Skeletal muscle satellite cell (primary cell): ENCODE results near the gene COX7A2L.
"Not testable (repeated sequence)": the region's sequence is repeated elsewhere in the genome, so short reads cannot be mapped to it uniquely, and the experiment has no call there.

ENCODE experiments used
- H3K27me3 ChIP-seq: 2 replicates; pipeline ENCODE4 v1.7.0; 2013; ENCODE audit warnings: low read length; ENCODE audit not compliant: control insufficient read depth, insufficient read depth
- H3K36me3 ChIP-seq: 2 replicates; pipeline ENCODE4 v1.7.0; 2013; ENCODE audit warnings: mild to moderate bottlenecking, control low read depth, low read length; ENCODE audit not compliant: insufficient read depth
- H3K4me1 ChIP-seq: 2 replicates; pipeline ENCODE4 v1.7.0; 2013; ENCODE audit warnings: low read length; ENCODE audit not compliant: control insufficient read depth, insufficient read depth
- H3K4me2 ChIP-seq: 2 replicates; pipeline ENCODE4 v1.7.0; 2013; ENCODE audit warnings: mild to moderate bottlenecking, low read length
- H3K4me3 ChIP-seq: 2 replicates; pipeline ENCODE4 v1.7.0; 2013; ENCODE audit warnings: low read length
- H3K9ac ChIP-seq: 2 replicates; pipeline ENCODE4 v1.7.0; 2013; ENCODE audit warnings: mild to moderate bottlenecking, low read depth, low read length, moderate library complexity
- H3K9me3 ChIP-seq: replicated peaks from 2 replicates; pipeline ENCODE4 v1.7.0; 2013; ENCODE audit warnings: mild to moderate bottlenecking, control low read depth, low read length

The COX7A2L gene

GRCh38 chr2:42337356-42337820 is 23.6 kb downstream of the COX7A2L start:
- H3K9me3 ChIP-seq: no peaks in the 10 kb centered on the region
- no peak overlapping the region for H3K4me3 ChIP-seq
- H3K4me1 ChIP-seq: peaks cover 13% of the 10 kb centered on the region
- no peaks in the 10 kb centered on the region for H3K27me3 ChIP-seq
- peaks cover 41% of the 10 kb centered on the region for H3K36me3 ChIP-seq
- no peak overlapping the region for H3K9ac ChIP-seq
- no peak overlapping the region for H3K4me2 ChIP-seq

GRCh38 chr2:42336361-42336965 is 24.6 kb downstream of the COX7A2L start:
- no peak overlapping the region for H3K9ac ChIP-seq
- H3K4me2 ChIP-seq: no peak overlapping the region
- H3K9me3 ChIP-seq: no peaks in the 10 kb centered on the region
- peaks cover 48% of the 10 kb centered on the region for H3K36me3 ChIP-seq
- peaks cover 4% of the 10 kb centered on the region for H3K4me1 ChIP-seq
- H3K4me3 ChIP-seq: no peak overlapping the region
- H3K27me3 ChIP-seq: no peaks in the 10 kb centered on the region

- H3K4me3 ChIP-seq: no peak overlapping the region
- H3K9me3 ChIP-seq: no peaks in the 10 kb centered on the region
- H3K4me2 ChIP-seq: no peak overlapping the region
- H3K36me3 ChIP-seq: peaks cover 51% of the 10 kb centered on the region
- H3K27me3 ChIP-seq: no peaks in the 10 kb centered on the region
- no peak overlapping the region for H3K9ac ChIP-seq
- H3K4me1 ChIP-seq: no peaks in the 10 kb centered on the region
Observed at GRCh38 chr2:42335514-42336104, 25.4 kb downstream of the COX7A2L start.

DNA sequence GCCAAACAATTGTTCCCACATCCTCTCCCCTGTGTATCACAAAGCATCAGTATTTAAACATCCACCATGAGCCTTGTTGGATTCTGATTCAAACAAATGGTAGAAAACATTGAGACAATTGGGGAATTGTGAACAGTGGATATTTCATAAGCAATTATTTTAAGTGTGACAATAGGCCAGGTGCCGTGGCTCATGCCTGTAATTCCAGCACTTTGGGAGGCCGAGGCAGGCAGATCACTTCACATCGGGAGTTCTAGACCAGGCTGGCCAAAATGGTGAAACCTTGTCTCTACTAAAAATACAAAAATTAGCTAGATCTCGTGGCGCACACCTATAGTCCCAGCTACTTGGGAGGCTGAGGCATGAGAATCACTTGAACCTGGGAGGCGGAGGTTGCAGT is 26.2 kb downstream of the COX7A2L start:
- H3K4me3 ChIP-seq, H3K4me1 ChIP-seq, H3K4me2 ChIP-seq, H3K9me3 ChIP-seq, H3K9ac ChIP-seq, H3K27me3 ChIP-seq: not testable (repeated sequence)
- H3K36me3 ChIP-seq: peaks cover 52% of the 10 kb centered on the region

DNA sequence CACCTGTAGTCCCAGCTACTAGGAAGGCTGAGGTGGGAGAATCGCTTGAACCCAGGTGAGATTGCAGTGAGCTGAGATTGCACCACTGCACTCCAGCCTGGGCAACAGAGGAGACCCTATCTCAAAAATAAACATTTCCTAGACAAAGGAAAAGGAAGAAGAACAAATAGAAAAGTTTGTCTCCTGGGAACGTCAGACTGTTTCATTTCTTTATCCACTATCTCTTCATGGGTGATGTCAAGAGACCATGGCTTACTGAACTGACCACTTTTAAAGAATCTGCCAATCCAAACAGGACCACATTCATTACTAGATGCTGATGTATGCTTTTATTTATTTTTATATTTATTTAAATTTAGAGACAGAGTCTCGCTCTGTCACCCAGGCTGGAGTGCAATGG is 26.8 kb downstream of the COX7A2L start:
- no peaks in the 10 kb centered on the region for H3K27me3 ChIP-seq
- no peak overlapping the region for H3K4me3 ChIP-seq
- H3K4me1 ChIP-seq: no peaks in the 10 kb centered on the region
- H3K36me3 ChIP-seq: peaks cover 58% of the 10 kb centered on the region
- H3K9me3 ChIP-seq: no peaks in the 10 kb centered on the region
- H3K9ac ChIP-seq: no peak overlapping the region
- no peak overlapping the region for H3K4me2 ChIP-seq

GRCh38 chr2:42333579-42333978 is 27.4 kb downstream of the COX7A2L start:
- no peak overlapping the region for H3K4me3 ChIP-seq
- H3K4me1 ChIP-seq: no peaks in the 10 kb centered on the region
- H3K27me3 ChIP-seq: no peaks in the 10 kb centered on the region
- H3K9ac ChIP-seq: no peak overlapping the region
- H3K36me3 ChIP-seq: peaks cover 61% of the 10 kb centered on the region
- no peaks in the 10 kb centered on the region for H3K9me3 ChIP-seq
- H3K4me2 ChIP-seq: no peak overlapping the region

- no peak overlapping the region for H3K4me3 ChIP-seq
- H3K36me3 ChIP-seq: peaks cover 61% of the 10 kb centered on the region
- H3K4me2 ChIP-seq: no peak overlapping the region
- no peaks in the 10 kb centered on the region for H3K4me1 ChIP-seq
- no peak overlapping the region for H3K9ac ChIP-seq
- H3K9me3 ChIP-seq: no peaks in the 10 kb centered on the region
- H3K27me3 ChIP-seq: no peaks in the 10 kb centered on the region
Observed at GRCh38 chr2:42332575-42332974, 28.4 kb downstream of the COX7A2L start.

DNA sequence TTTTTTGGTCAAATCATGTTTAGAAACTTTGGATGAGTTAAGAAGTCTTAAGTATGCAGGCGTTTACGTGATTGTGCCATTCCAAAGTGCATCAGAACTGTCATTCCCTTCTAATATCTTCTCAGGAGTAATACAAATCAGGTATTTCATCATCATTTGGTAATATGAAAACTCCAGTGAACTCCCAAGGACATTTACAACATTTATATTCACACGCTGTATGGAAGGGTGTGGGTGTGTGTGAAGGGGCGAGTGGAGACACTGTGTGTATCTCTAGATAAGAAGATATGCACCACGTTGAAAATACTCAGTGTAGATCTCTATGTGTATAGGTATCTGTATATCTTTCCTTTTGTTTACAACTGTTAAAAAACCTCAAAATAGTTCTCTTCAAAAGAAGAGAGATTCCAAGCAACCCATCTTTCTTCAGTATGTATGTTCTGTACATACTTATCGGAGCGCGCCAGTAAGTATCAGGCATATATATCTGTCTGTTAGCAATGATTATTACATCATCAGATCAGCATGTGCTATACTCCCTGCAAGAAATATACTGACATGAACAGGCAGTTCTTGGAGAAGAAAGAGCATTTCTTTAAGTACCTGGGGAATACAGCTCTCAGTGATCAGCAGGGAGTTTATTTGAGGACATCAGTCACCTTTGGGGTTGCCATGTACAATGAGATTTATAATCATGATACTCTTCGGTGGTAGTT is 29.3 kb downstream of the COX7A2L start:
- Histone ChIP-seq H3K36me3 (peaks cover 55% of the 10 kb centered on the region), H3K9me3 (no peaks in the 10 kb centered on the region), H3K9ac (no peak overlapping the region), H3K4me1 (no peaks in the 10 kb centered on the region), H3K4me2 (no peak overlapping the region), H3K27me3 (no peaks in the 10 kb centered on the region), H3K4me3 (no peak overlapping the region)

DNA sequence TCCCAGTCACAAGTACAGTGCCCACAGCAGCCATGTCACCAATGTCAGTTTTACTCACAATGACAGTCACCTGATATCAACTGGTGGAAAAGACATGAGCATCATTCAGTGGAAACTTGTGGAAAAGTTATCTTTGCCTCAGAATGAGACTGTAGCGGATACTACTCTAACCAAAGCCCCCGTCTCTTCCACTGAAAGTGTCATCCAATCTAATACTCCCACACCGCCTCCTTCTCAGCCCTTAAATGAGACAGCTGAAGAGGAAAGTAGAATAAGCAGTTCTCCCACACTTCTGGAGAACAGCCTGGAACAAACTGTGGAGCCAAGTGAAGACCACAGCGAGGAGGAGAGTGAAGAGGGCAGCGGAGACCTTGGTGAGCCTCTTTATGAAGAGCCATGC is 31.3 kb downstream of the COX7A2L start:
- H3K4me1 ChIP-seq: no peaks in the 10 kb centered on the region
- no peak overlapping the region for H3K4me2 ChIP-seq
- H3K36me3 ChIP-seq: peaks cover 42% of the 10 kb centered on the region
- no peak overlapping the region for H3K4me3 ChIP-seq
- no peaks in the 10 kb centered on the region for H3K27me3 ChIP-seq
- no peak overlapping the region for H3K9ac ChIP-seq
- no peaks in the 10 kb centered on the region for H3K9me3 ChIP-seq

GRCh38 chr2:42328923-42329322 is 32.1 kb downstream of the COX7A2L start:
- Histone ChIP-seq H3K9ac (no peak overlapping the region), H3K27me3 (no peaks in the 10 kb centered on the region), H3K36me3 (peaks cover 42% of the 10 kb centered on the region), H3K4me2 (no peak overlapping the region), H3K9me3 (no peaks in the 10 kb centered on the region), H3K4me3 (no peak overlapping the region), H3K4me1 (no peaks in the 10 kb centered on the region)

GRCh38 chr2:42328148-42328833 is 32.7 kb downstream of the COX7A2L start:
- Histone ChIP-seq H3K4me1 (no peaks in the 10 kb centered on the region), H3K36me3 (peaks cover 36% of the 10 kb centered on the region)

More at GRCh38 chr2:42328148-42328833, 32.7 kb downstream of the COX7A2L start:
- no peak overlapping the region for H3K4me2 ChIP-seq
- H3K27me3 ChIP-seq: no peaks in the 10 kb centered on the region
- H3K4me3 ChIP-seq: no peak overlapping the region
- H3K9me3 ChIP-seq: no peaks in the 10 kb centered on the region
- no peak overlapping the region for H3K9ac ChIP-seq
